Endodermal cell (in vitro differentiated cells): ENCODE data around the gene CCDC6. TPM values are rescaled to one million over a fixed set of nuclear protein-coding genes. Genes with fewer than 3 reads are reported as not detected.

Experiments
- DNase-seq: peaks from one replicate; pipeline ENCODE4 v3.0.0-alpha.2; 2017
- H3K27ac ChIP-seq: 2 replicates; pipeline ENCODE4 v1.5.1; 2013; ENCODE audit warnings: mild to moderate bottlenecking, low read depth, low read length, moderate library complexity
- H3K27me3 ChIP-seq: 2 replicates; pipeline ENCODE4 v1.6.1; 2013; ENCODE audit warnings: mild to moderate bottlenecking, low read length, moderate library complexity; ENCODE audit not compliant: insufficient read depth, control insufficient read depth, poor library complexity, severe bottlenecking
- H3K36me3 ChIP-seq: 2 replicates; pipeline ENCODE4 v1.7.0; 2013; ENCODE audit warnings: mild to moderate bottlenecking, low read length, moderate library complexity; ENCODE audit not compliant: control insufficient read depth, insufficient read depth
- H3K4me1 ChIP-seq: one replicate; pipeline ENCODE4 v1.7.0; 2013; ENCODE audit warnings: low read length; ENCODE audit not compliant: control insufficient read depth, insufficient read depth
- H3K4me3 ChIP-seq: 2 replicates; pipeline ENCODE4 v1.5.1; 2013; ENCODE audit warnings: mild to moderate bottlenecking, low read length, moderate library complexity
- H3K9ac ChIP-seq: 2 replicates; pipeline ENCODE4 v1.6.1; 2013; ENCODE audit warnings: mild to moderate bottlenecking, low read length, moderate library complexity; ENCODE audit not compliant: poor library complexity, severe bottlenecking; ENCODE audit errors: extremely low read depth
- H3K9me3 ChIP-seq: 2 replicates; pipeline ENCODE4 v1.6.1; 2013; ENCODE audit warnings: mild to moderate bottlenecking, low read length, moderate library complexity; ENCODE audit not compliant: control insufficient read depth
- H3K27ac Mint-ChIP-seq: 2 replicates; pipeline ENCODE4 v1.8.0; 2020; ENCODE audit warnings: mixed read lengths
- H3K27me3 Mint-ChIP-seq: 2 replicates; pipeline ENCODE4 v1.8.0; 2021; ENCODE audit warnings: mild to moderate bottlenecking, mixed read lengths; ENCODE audit not compliant: insufficient read depth
- H3K36me3 Mint-ChIP-seq: 2 replicates; pipeline ENCODE4 v1.8.0; 2020; ENCODE audit warnings: low read depth, mixed read lengths
- H3K4me1 Mint-ChIP-seq: 2 replicates; pipeline ENCODE4 v1.8.0; 2020; ENCODE audit warnings: mixed read lengths
- H3K4me3 Mint-ChIP-seq: 2 replicates; pipeline ENCODE4 v1.8.0; 2020; ENCODE audit warnings: mild to moderate bottlenecking, moderate library complexity, mixed read lengths
- H3K9me3 Mint-ChIP-seq: 2 replicates; pipeline ENCODE4 v1.8.0; 2020; ENCODE audit warnings: mild to moderate bottlenecking, mixed read lengths
- WGBS, 2 experiments: methylation state at CpG; one replicate each; pipeline versions ENCODE4 v1.1.5 to v1.1.7; 2013; ENCODE audit warnings: missing lambda C conversion rate in 2 of 2, mixed read lengths in 1 of 2; ENCODE audit not compliant: insufficient coverage in 1 of 2, insufficient read length in 1 of 2; 5-methylcytosine and 5-hydroxymethylcytosine counted together
- total RNA-seq, 2 donors: library from RNA; stranded (reverse); fragmentation: NEBNext Ultra II Directional in 1 of 2; extraction: Animal tissue kit (Norgen Biotek cat#: 25700) in 1 of 2; gene quantifications; 2 replicates in 1 of 2; 3 replicates in 1 of 2; pipeline ENCODE4 v1.2.1, GENCODE V29; 2021
- TF ChIP-seq, protein P1 (sequence below): fragments of 200-600 bp; sonication (generic); conservative IDR thresholded peaks from 2 replicates; pipeline ENCODE4 v1.5.0; 2021; ENCODE audit warnings: antibody characterized with exemption, mild to moderate bottlenecking

CCDC6 gene
- total RNA-seq, 2 donors from 2014 or later, result 29.3 to 30.4 TPM

GRCh38 chr10:59829601-59830000 lies 76.8 kb downstream of the CCDC6 start:
- peaks cover under 1% of the 10 kb centered on the region for H3K4me1 ChIP-seq
- TF ChIP-seq, protein P1, sequence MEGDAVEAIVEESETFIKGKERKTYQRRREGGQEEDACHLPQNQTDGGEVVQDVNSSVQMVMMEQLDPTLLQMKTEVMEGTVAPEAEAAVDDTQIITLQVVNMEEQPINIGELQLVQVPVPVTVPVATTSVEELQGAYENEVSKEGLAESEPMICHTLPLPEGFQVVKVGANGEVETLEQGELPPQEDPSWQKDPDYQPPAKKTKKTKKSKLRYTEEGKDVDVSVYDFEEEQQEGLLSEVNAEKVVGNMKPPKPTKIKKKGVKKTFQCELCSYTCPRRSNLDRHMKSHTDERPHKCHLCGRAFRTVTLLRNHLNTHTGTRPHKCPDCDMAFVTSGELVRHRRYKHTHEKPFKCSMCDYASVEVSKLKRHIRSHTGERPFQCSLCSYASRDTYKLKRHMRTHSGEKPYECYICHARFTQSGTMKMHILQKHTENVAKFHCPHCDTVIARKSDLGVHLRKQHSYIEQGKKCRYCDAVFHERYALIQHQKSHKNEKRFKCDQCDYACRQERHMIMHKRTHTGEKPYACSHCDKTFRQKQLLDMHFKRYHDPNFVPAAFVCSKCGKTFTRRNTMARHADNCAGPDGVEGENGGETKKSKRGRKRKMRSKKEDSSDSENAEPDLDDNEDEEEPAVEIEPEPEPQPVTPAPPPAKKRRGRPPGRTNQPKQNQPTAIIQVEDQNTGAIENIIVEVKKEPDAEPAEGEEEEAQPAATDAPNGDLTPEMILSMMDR, result no peak
- H3K4me3 Mint-ChIP-seq, result no peak overlapping the region

DNA sequence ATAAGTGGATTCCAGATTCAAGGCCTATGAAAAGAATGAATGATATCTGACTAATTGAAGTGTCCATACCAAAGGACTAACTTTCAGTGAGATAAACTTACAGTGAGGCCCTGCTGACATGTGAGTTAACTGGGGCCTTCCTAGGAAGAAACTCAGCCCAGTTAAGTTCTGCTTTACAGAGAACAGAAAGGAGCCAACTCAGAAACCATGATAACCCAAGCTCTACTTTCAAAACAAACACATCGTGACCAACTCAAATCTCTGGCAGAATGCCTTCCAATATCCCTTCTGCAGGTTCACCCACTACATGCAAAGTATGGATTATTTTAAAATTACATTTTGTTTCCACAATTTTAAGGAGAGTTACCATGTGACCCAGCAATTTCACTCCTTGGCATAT lies 77.3 kb downstream of the CCDC6 start:
- Mint-ChIP-seq H3K36me3 (peaks cover 16% of the 10 kb centered on the region), H3K4me1 (peaks cover 6% of the 10 kb centered on the region), H3K27me3 (no peaks in the 10 kb centered on the region), H3K9me3 (no peaks in the 10 kb centered on the region), H3K4me3 (no peak overlapping the region), H3K27ac (no peak overlapping the region)
- Histone ChIP-seq H3K27me3 (no peaks in the 10 kb centered on the region), H3K9ac (no peak overlapping the region), H3K9me3 (peaks cover 5% of the 10 kb centered on the region), H3K27ac (no peak overlapping the region), H3K4me3 (no peak overlapping the region), H3K4me1 (no peaks in the 10 kb centered on the region), H3K36me3 (peaks cover 20% of the 10 kb centered on the region)
- no peak for DNase-seq
- TF ChIP-seq, protein P1, result no peak
- 88% methylated on average over 1 of the region's 1 CpG; no CpG with 5 or more reads in 1 of the 2 experiments for WGBS, 2 experiments

More at GRCh38 chr10:59829601-59830000, 76.8 kb downstream of the CCDC6 start:
- H3K9ac ChIP-seq, result no peak overlapping the region
- 85 to 96% methylated on average over 2 to 3 of the region's 3 CpGs for WGBS, 2 experiments
- no peak overlapping the region for H3K27ac ChIP-seq
- Mint-ChIP-seq H3K4me1 (peaks cover 7% of the 10 kb centered on the region), H3K27ac (no peak overlapping the region), H3K9me3 (no peaks in the 10 kb centered on the region), H3K36me3 (peaks cover 11% of the 10 kb centered on the region), H3K27me3 (no peaks in the 10 kb centered on the region)
- peaks cover 20% of the 10 kb centered on the region for H3K36me3 ChIP-seq
- H3K9me3 ChIP-seq, result no peaks in the 10 kb centered on the region
- no peak overlapping the region for H3K4me3 ChIP-seq
- DNase-seq, result no peak
- H3K27me3 ChIP-seq, result no peaks in the 10 kb centered on the region

GRCh38 chr10:59825932-59826331 lies 80.4 kb downstream of the CCDC6 start:
- H3K4me3 Mint-ChIP-seq, result no peak overlapping the region
- H3K4me3 ChIP-seq, result no peak overlapping the region
- no peaks in the 10 kb centered on the region for H3K27me3 ChIP-seq
- no peaks in the 10 kb centered on the region for H3K27me3 Mint-ChIP-seq
- H3K4me1 Mint-ChIP-seq, result peaks cover 3% of the 10 kb centered on the region
- no peak overlapping the region for H3K9ac ChIP-seq
- TF ChIP-seq, protein P1, result no peak
- DNase-seq, result no peak
- peaks cover 6% of the 10 kb centered on the region for H3K9me3 Mint-ChIP-seq
- H3K27ac Mint-ChIP-seq, result no peak overlapping the region
- peaks cover 23% of the 10 kb centered on the region for H3K36me3 Mint-ChIP-seq
- peaks cover 19% of the 10 kb centered on the region for H3K36me3 ChIP-seq
- H3K4me1 ChIP-seq, result no peaks in the 10 kb centered on the region
- H3K27ac ChIP-seq, result no peak overlapping the region
- peaks cover 16% of the 10 kb centered on the region for H3K9me3 ChIP-seq
